ENCODE results near the gene XRCC6. TPM values are rescaled to one million over a fixed set of nuclear protein-coding genes. Genes with fewer than 3 reads are reported as not detected.

XRCC6 gene
- total RNA-seq, 4 donors from 2014 or later = 119 to 151 (median 127) TPM

DNA sequence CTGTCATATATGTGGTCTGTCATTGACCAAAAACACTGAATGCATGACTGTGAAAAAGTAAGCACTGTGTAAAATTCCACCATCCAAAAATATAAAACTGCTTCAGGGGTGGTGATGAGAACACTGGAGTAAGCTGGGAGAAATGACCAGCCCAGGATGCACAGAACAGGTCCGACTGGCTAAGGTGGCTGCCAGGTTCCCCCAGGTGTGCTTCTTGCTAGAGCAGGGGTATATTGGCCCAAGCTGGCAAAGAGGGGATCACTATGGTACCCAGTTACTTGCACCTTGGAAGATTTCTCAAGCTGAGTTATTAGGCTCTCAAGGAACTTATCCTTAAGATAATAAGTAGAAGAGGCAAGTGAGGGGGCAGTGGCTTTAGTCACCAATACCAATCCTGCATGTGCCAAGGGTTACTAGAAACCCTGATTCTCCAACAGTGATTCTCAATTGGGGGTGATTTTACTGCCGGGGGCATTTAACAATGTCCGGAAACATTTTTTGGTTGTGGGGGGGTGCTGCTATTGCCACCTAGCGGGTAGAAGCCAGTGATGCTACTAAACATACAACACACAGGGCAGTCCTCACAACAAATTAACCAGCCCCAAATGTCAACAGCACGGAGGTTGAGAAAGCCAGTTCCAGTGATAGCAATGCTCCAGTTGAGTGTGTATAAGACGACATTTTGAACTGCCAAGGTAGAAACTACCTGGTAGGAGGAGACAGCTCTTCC is 51.9 kb downstream of the XRCC6 start:
- Histone ChIP-seq H3K36me3 (peaks cover 0 to 35% (median 0%) of the 10 kb centered on the region in 3 donors), H3K27ac (no peak overlapping the region), H3K4me3 (no peak overlapping the region), H3K27me3 (no peaks in the 10 kb centered on the region), H3K9me3 (no peaks in the 10 kb centered on the region), H3K4me1 (no peaks in the 10 kb centered on the region)
- TF ChIP-seq, protein P1, sequence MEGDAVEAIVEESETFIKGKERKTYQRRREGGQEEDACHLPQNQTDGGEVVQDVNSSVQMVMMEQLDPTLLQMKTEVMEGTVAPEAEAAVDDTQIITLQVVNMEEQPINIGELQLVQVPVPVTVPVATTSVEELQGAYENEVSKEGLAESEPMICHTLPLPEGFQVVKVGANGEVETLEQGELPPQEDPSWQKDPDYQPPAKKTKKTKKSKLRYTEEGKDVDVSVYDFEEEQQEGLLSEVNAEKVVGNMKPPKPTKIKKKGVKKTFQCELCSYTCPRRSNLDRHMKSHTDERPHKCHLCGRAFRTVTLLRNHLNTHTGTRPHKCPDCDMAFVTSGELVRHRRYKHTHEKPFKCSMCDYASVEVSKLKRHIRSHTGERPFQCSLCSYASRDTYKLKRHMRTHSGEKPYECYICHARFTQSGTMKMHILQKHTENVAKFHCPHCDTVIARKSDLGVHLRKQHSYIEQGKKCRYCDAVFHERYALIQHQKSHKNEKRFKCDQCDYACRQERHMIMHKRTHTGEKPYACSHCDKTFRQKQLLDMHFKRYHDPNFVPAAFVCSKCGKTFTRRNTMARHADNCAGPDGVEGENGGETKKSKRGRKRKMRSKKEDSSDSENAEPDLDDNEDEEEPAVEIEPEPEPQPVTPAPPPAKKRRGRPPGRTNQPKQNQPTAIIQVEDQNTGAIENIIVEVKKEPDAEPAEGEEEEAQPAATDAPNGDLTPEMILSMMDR (IDR thresholded peaks at IDR 0.05) = peak in 2 of 6 experiments; percentile 21 to 23
- TF ChIP-seq POLR2A (IDR thresholded peaks at IDR 0.05) = no peak
- DNase-seq = no peak

DNA sequence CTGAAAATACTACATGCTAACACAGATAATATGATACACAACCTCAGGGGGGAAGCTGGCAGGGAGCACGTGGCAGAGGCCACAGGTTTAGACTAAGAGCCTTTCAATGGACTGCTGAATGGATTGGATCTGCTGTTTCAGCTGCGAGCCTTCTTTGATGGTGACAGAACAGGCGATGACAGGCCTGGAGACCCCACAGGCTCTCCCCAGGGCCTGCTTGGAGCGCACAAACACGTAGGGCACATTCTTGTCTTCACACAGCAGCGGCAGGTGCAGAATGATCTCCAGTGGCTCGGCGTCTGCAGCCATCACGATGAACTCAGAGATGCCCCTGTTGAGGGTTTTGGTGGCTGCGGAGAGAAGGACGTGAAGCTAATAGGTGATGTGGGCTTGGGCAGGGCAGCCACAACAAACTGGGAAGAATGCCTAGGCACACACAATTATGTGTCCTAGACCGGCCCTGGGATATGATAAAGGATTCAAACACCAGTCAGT is 53.8 kb downstream of the XRCC6 start:
- Histone ChIP-seq H3K9me3 (no peaks in the 10 kb centered on the region), H3K27me3 (no peaks in the 10 kb centered on the region), H3K4me1 (no peaks in the 10 kb centered on the region), H3K4me3 (no peak overlapping the region), H3K27ac (no peak overlapping the region), H3K36me3 (peaks cover 0 to 54% (median 0%) of the 10 kb centered on the region in 3 donors)
- no peak for TF ChIP-seq POLR2A (IDR thresholded peaks at IDR 0.05)
- TF ChIP-seq, protein P1 (IDR thresholded peaks at IDR 0.05) = no peak
- no peak for DNase-seq

DNA sequence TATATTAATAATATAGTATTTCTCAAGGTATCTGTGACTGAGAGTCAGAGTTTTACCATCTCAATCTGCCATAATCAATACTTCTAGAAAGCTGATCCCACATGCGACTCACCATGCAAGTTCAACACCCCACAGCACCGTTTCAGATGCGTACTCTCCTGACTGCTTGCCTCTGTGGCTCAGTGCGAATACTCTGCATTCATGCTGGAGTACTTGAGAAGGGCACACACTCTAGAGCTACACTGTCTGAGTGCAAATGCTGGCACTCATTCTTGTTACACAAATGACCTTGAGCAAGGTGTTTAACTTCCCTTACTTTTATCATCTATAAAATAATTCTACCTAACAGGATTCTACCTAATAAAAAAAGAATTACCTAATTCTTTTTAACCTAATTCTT is 55.0 kb downstream of the XRCC6 start:
- Histone ChIP-seq H3K9me3 (no peaks in the 10 kb centered on the region), H3K36me3 (peaks cover 0 to 60% (median 0%) of the 10 kb centered on the region in 3 donors), H3K4me3 (no peak overlapping the region), H3K4me1 (no peaks in the 10 kb centered on the region), H3K27ac (no peak overlapping the region), H3K27me3 (no peaks in the 10 kb centered on the region)
- TF ChIP-seq POLR2A (IDR thresholded peaks at IDR 0.05) = no peak
- TF ChIP-seq, protein P1 (IDR thresholded peaks at IDR 0.05) = no peak
- no peak for DNase-seq

DNA sequence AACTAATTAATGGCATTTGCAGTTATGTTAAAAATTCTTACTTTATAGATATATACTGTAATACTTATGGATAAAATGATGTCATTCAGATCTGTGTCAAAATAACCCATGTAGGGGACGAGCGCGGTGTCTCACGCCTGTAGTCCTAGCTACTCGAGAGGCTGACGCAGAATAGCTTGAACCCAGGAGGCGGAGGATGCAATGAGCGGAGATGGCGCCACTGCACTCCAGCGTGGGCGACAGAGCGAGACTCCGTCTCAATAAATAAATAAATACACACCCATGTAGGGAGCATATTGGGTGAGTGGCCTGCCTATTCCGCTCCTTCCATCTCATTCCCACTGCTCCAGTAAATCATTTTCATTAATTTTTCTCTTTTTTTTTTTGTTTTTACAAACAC is 60.5 kb downstream of the XRCC6 start:
- Histone ChIP-seq H3K4me1 (no peaks in the 10 kb centered on the region), H3K27ac (peak overlapping the region in 3 of 4 donors; percentile 79 to 91 (median 82)), H3K36me3 (peaks cover 0 to 35% (median 0%) of the 10 kb centered on the region in 3 donors), H3K27me3 (no peaks in the 10 kb centered on the region), H3K4me3 (peak overlapping the region; percentile 59 to 70 (median 64)), H3K9me3 (no peaks in the 10 kb centered on the region)
- DNase-seq = no peak
- TF ChIP-seq, protein P1 (IDR thresholded peaks at IDR 0.05) = no peak
- TF ChIP-seq POLR2A (IDR thresholded peaks at IDR 0.05) = no peak

- peak overlapping the region; percentile 79 to 91 (median 82) for H3K27ac ChIP-seq
- peaks cover 0 to 33% (median 0%) of the 10 kb centered on the region in 3 donors for H3K36me3 ChIP-seq
- H3K27me3 ChIP-seq = no peaks in the 10 kb centered on the region
- peak overlapping the region; percentile 59 to 70 (median 64) for H3K4me3 ChIP-seq
- peak; percentile 85 to 93 (median 89) for DNase-seq
- TF ChIP-seq POLR2A (IDR thresholded peaks at IDR 0.05) = peak; percentile 55 to 80
- TF ChIP-seq, protein P1 (IDR thresholded peaks at IDR 0.05) = peak in 1 of 6 experiments; percentile 14
- peaks cover 0 to 5% (median 2%) of the 10 kb centered on the region in 4 donors for H3K4me1 ChIP-seq
- no peaks in the 10 kb centered on the region for H3K9me3 ChIP-seq
These were observed 61.1 kb downstream of the XRCC6 start for GRCh38 chr22:41682033-41682807.

All from Peyer's patch (tissue), 4 donors.